RWPE2 (cell line): ENCODE measurements around the gene MOCS1.

Experiments
- ATAC-seq: fragments of 200-7000 bp; cut with Tn5 transposase; 3 replicates; pipeline ENCODE4 v1.9.1; 2021; ENCODE audit warnings: low read depth
- DNase-seq: peaks from one replicate; pipeline ENCODE4 v3.0.0-alpha.2; 2020; ENCODE audit warnings: low spot score
- H3K27ac ChIP-seq: fragments of 450-650 bp; 2 replicates; pipeline ENCODE4 v1.5.1; 2017; ENCODE audit warnings: mild to moderate bottlenecking; ENCODE audit not compliant: poor library complexity, severe bottlenecking
- H3K27me3 ChIP-seq: fragments of 250-450 bp; sonication (Bioruptor Pico); 2 replicates; pipeline ENCODE4 v1.5.1; 2021; ENCODE audit warnings: mild to moderate bottlenecking, moderate library complexity; ENCODE audit not compliant: insufficient read depth, poor library complexity, severe bottlenecking
- H3K36me3 ChIP-seq: fragments of 250-450 bp; sonication (Bioruptor Pico); 2 replicates; pipeline ENCODE4 v1.5.1; 2020; ENCODE audit warnings: low read depth, mild to moderate bottlenecking, moderate library complexity
- H3K4me1 ChIP-seq: fragments of 250-450 bp; sonication (Bioruptor Pico); 2 replicates; pipeline ENCODE4 v1.5.1; 2021; ENCODE audit warnings: mild to moderate bottlenecking, moderate library complexity; ENCODE audit not compliant: insufficient read depth, poor library complexity, severe bottlenecking
- H3K4me3 ChIP-seq: fragments of 250-450 bp; sonication (Bioruptor Pico); 2 replicates; pipeline ENCODE4 v1.5.1; 2021; ENCODE audit warnings: mild to moderate bottlenecking, moderate library complexity; ENCODE audit not compliant: severe bottlenecking
- H3K9me3 ChIP-seq: fragments of 250-450 bp; sonication (Bioruptor Pico); 2 replicates; pipeline ENCODE4 v1.5.1; 2021; ENCODE audit warnings: mild to moderate bottlenecking, moderate library complexity; ENCODE audit not compliant: severe bottlenecking
- CTCF ChIP-seq: fragments of 450-650 bp; IDR thresholded peaks from one replicate; pipeline ENCODE4 v1.5.1; 2017; ENCODE audit warnings: mild to moderate bottlenecking, moderate library complexity; ENCODE audit not compliant: poor library complexity, severe bottlenecking

Gene MOCS1

GRCh38 chr6:39956936-39957335, 22.7 kb upstream of the MOCS1 start:
- TF ChIP-seq CTCF = no peak
- Histone ChIP-seq H3K27me3 (no peaks in the 10 kb centered on the region), H3K27ac (peak overlapping the region; percentile 48), H3K9me3 (no peaks in the 10 kb centered on the region), H3K4me1 (peaks cover 10% of the 10 kb centered on the region), H3K36me3 (no peaks in the 10 kb centered on the region), H3K4me3 (no peak overlapping the region)
- peak; percentile 99 for ATAC-seq
- no peak for DNase-seq

- no peak for ATAC-seq
- H3K27ac ChIP-seq = no peak overlapping the region
- DNase-seq = no peak
- H3K36me3 ChIP-seq = no peaks in the 10 kb centered on the region
- H3K4me3 ChIP-seq = no peak overlapping the region
- H3K4me1 ChIP-seq = peaks cover 10% of the 10 kb centered on the region
- no peaks in the 10 kb centered on the region for H3K9me3 ChIP-seq
- H3K27me3 ChIP-seq = no peaks in the 10 kb centered on the region
- no peak for TF ChIP-seq CTCF
These were observed 18.9 kb upstream of the MOCS1 start for GRCh38 chr6:39953076-39953618.

GRCh38 chr6:39952167-39952566, 17.9 kb upstream of the MOCS1 start:
- ATAC-seq = no peak
- H3K27ac ChIP-seq = no peak overlapping the region

GRCh38 chr6:39951716-39952115, 17.5 kb upstream of the MOCS1 start:
- Histone ChIP-seq H3K4me3 (no peak overlapping the region), H3K27ac (no peak overlapping the region), H3K4me1 (peaks cover 10% of the 10 kb centered on the region), H3K9me3 (no peaks in the 10 kb centered on the region), H3K27me3 (no peaks in the 10 kb centered on the region), H3K36me3 (no peaks in the 10 kb centered on the region)
- no peak for TF ChIP-seq CTCF
- ATAC-seq (no peak), DNase-seq (no peak)

More at GRCh38 chr6:39952167-39952566, 17.9 kb upstream of the MOCS1 start:
- TF ChIP-seq CTCF = no peak
- no peak for DNase-seq
- Histone ChIP-seq H3K36me3 (no peaks in the 10 kb centered on the region), H3K27me3 (no peaks in the 10 kb centered on the region), H3K4me1 (peaks cover 15% of the 10 kb centered on the region), H3K9me3 (no peaks in the 10 kb centered on the region), H3K4me3 (no peak overlapping the region)

- DNase-seq (no peak), ATAC-seq (no peak)
- peaks cover 9% of the 10 kb centered on the region for H3K4me1 ChIP-seq
- TF ChIP-seq CTCF = no peak
- H3K9me3 ChIP-seq = no peaks in the 10 kb centered on the region
- H3K27me3 ChIP-seq = no peaks in the 10 kb centered on the region
- H3K36me3 ChIP-seq = no peaks in the 10 kb centered on the region
- H3K27ac ChIP-seq = no peak overlapping the region
- H3K4me3 ChIP-seq = no peak overlapping the region
These were observed 16.9 kb upstream of the MOCS1 start for GRCh38 chr6:39951191-39951590.
